ENCODE measurements around the gene SERPINA6.

DNA sequence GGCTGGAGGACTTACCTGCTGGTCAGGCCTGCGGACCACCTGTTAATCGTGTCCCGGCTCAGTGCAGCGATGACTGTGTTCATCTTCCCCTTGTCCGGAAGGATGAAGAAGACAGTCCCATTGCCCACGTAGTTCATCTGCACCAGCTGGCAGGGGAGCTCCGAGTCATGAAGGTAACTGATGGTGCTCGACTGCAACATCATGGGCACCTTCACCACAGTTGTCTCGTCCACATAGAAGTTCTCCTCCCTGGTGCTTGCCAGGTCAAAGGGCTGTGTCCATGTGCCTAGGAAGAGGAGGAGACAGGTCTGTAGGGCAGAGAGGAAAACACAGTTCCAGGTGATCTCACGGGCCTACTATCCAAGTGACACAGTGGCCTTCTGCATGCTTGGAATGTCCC, 13.4 kb downstream of the SERPINA6 start:
- TF ChIP-seq EZH2 (IDR thresholded peaks at IDR 0.05; ENCODE audit: insufficient read depth, low read length), result no peak
- TF ChIP-seq, protein P1, sequence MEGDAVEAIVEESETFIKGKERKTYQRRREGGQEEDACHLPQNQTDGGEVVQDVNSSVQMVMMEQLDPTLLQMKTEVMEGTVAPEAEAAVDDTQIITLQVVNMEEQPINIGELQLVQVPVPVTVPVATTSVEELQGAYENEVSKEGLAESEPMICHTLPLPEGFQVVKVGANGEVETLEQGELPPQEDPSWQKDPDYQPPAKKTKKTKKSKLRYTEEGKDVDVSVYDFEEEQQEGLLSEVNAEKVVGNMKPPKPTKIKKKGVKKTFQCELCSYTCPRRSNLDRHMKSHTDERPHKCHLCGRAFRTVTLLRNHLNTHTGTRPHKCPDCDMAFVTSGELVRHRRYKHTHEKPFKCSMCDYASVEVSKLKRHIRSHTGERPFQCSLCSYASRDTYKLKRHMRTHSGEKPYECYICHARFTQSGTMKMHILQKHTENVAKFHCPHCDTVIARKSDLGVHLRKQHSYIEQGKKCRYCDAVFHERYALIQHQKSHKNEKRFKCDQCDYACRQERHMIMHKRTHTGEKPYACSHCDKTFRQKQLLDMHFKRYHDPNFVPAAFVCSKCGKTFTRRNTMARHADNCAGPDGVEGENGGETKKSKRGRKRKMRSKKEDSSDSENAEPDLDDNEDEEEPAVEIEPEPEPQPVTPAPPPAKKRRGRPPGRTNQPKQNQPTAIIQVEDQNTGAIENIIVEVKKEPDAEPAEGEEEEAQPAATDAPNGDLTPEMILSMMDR (IDR thresholded peaks at IDR 0.05; ENCODE audit: insufficient read depth, low read depth, low read length), result no peak

Data from astrocyte (in vitro differentiated cells and primary cell).